ENCODE data around the gene IL3. TPM values are rescaled to one million over a fixed set of nuclear protein-coding genes. Genes with fewer than 3 reads are reported as not detected.

IL3 gene
- total RNA-seq, 5 donors from 2014 or later (not counting 1 experiment from before 2014, with no cell fraction given) = not detected

- Mint-ChIP-seq H3K27me3 (no peaks in the 10 kb centered on the region), H3K27ac (peak overlapping the region; percentile 85 to 88), H3K4me3 (peak overlapping the region in 1 of 3 donors; percentile 55), H3K4me1 (peaks cover 62 to 74% (median 69%) of the 10 kb centered on the region in 3 donors), H3K36me3 (no peaks in the 10 kb centered on the region), H3K9me3 (no peaks in the 10 kb centered on the region)
- Histone ChIP-seq H3K36me3 (ENCODE audit: control insufficient read depth in 2 of 2, extremely low read depth in 1 of 2, insufficient read depth in 1 of 2, low read length in 1 of 2) (no peaks in the 10 kb centered on the region), H3K27me3 (replicated peaks in 1 of 2; ENCODE audit: control insufficient read depth in 2 of 2, extremely low read depth in 1 of 2, insufficient read depth in 2 of 2, low read length in 1 of 2) (no peaks in the 10 kb centered on the region), H3K4me1 (ENCODE audit: control insufficient read depth in 1 of 2, extremely low read depth in 1 of 2, insufficient read depth in 2 of 2, low read length in 2 of 2) (peaks cover 14 to 68% of the 10 kb centered on the region in 2 experiments), H3K4me3 (ENCODE audit: control insufficient read depth in 1 of 2, extremely low read depth in 1 of 2, low read length in 1 of 2) (no peak overlapping the region), H3K9me3 (no peaks in the 10 kb centered on the region), H3K27ac (ENCODE audit: low read length) (peak overlapping the region; percentile 93)
- CTCF ChIA-PET = interaction anchor here (1.1 to 1.5 kb wide), 4 partner anchors 34 to 39 kb away, joined by 3 to 5 read pairs (median 4); no protein-coding TSS in a partner anchor
- DNase-seq (peak in 18 of 35 experiments; percentile 14 to 70 (median 28)), ATAC-seq (replicated peaks in 1 of 4) (peak in 2 of 4 experiments; percentile 19 to 29)
- WGBS (ENCODE audit: insufficient coverage) = 50% methylated on average over 3 of the region's 5 CpGs
- POLR2A ChIA-PET = interaction anchor here in 1 of 2 donors (0.7 kb wide), 1 partner anchor 388 kb away, joined by 3 read pairs; the partner anchor contains the start of gene IRF1
Measured at GRCh38 chr5:132102101-132102701, 41.7 kb downstream of the IL3 start.

GRCh38 chr5:132102944-132103331 lies 42.5 kb downstream of the IL3 start:
- Histone ChIP-seq H3K36me3 (ENCODE audit: control insufficient read depth in 2 of 2, extremely low read depth in 1 of 2, insufficient read depth in 1 of 2, low read length in 1 of 2) (no peaks in the 10 kb centered on the region), H3K4me1 (ENCODE audit: control insufficient read depth in 1 of 2, extremely low read depth in 1 of 2, insufficient read depth in 2 of 2, low read length in 2 of 2) (peaks cover 14 to 68% of the 10 kb centered on the region in 2 experiments), H3K27me3 (replicated peaks in 1 of 2; ENCODE audit: control insufficient read depth in 2 of 2, extremely low read depth in 1 of 2, insufficient read depth in 2 of 2, low read length in 1 of 2) (no peaks in the 10 kb centered on the region), H3K4me3 (ENCODE audit: control insufficient read depth in 1 of 2, extremely low read depth in 1 of 2, low read length in 1 of 2) (no peak overlapping the region), H3K9me3 (no peaks in the 10 kb centered on the region), H3K27ac (ENCODE audit: low read length) (peak overlapping the region; percentile 93)
- no peaks in the 10 kb centered on the region for H3K36me3 Mint-ChIP-seq
- H3K27me3 Mint-ChIP-seq = no peaks in the 10 kb centered on the region
- POLR2A ChIA-PET = interaction anchor here in 1 of 2 donors (0.7 kb wide), 1 partner anchor 388 kb away, joined by 3 read pairs; the partner anchor contains the start of gene IRF1
- H3K4me3 Mint-ChIP-seq = peak overlapping the region in 1 of 3 donors; percentile 55
- H3K9me3 Mint-ChIP-seq = no peaks in the 10 kb centered on the region
- no peak for DNase-seq
- ATAC-seq (replicated peaks in 1 of 4) = no peak
- WGBS (ENCODE audit: insufficient coverage) = 42% methylated on average over 3 of the region's 3 CpGs
- CTCF ChIA-PET = interaction anchor here (0.6 to 1.3 kb wide), 4 partner anchors 33 to 284 kb away, joined by 3 to 5 read pairs (median 4); no protein-coding TSS in a partner anchor
- peak overlapping the region; percentile 85 to 88 for H3K27ac Mint-ChIP-seq
- peaks cover 62 to 78% (median 69%) of the 10 kb centered on the region in 3 donors for H3K4me1 Mint-ChIP-seq

- H3K36me3 ChIP-seq (ENCODE audit: control insufficient read depth in 2 of 2, extremely low read depth in 1 of 2, insufficient read depth in 1 of 2, low read length in 1 of 2) = no peaks in the 10 kb centered on the region
- H3K9me3 ChIP-seq = no peaks in the 10 kb centered on the region
- POLR2A ChIA-PET = interaction anchor here in 1 of 2 donors (0.6 kb wide), 1 partner anchor 856 kb away, joined by 15 read pairs; no protein-coding TSS in a partner anchor
- ATAC-seq (replicated peaks in 1 of 4) (peak; percentile 90 to 91 (median 90)), DNase-seq (peak in 34 of 35 experiments; percentile 40 to 82 (median 69))
- no peaks in the 10 kb centered on the region for H3K9me3 Mint-ChIP-seq
- no peaks in the 10 kb centered on the region for H3K27me3 ChIP-seq (replicated peaks in 1 of 2; ENCODE audit: control insufficient read depth in 2 of 2, extremely low read depth in 1 of 2, insufficient read depth in 2 of 2, low read length in 1 of 2)
- H3K27ac ChIP-seq (ENCODE audit: low read length) = peak overlapping the region; percentile 93
- H3K4me1 ChIP-seq (ENCODE audit: control insufficient read depth in 1 of 2, extremely low read depth in 1 of 2, insufficient read depth in 2 of 2, low read length in 2 of 2) = peaks cover 14 to 66% of the 10 kb centered on the region in 2 experiments
- H3K4me3 ChIP-seq (ENCODE audit: control insufficient read depth in 1 of 2, extremely low read depth in 1 of 2, low read length in 1 of 2) = no peak overlapping the region
- no peaks in the 10 kb centered on the region for H3K27me3 Mint-ChIP-seq
- peak overlapping the region; percentile 85 to 88 for H3K27ac Mint-ChIP-seq
- H3K36me3 Mint-ChIP-seq = no peaks in the 10 kb centered on the region
- H3K4me3 Mint-ChIP-seq = peak overlapping the region; percentile 15 to 55 (median 47)
- peaks cover 62 to 79% (median 70%) of the 10 kb centered on the region in 3 donors for H3K4me1 Mint-ChIP-seq
- CTCF ChIA-PET = interaction anchor here (0.6 to 1.1 kb wide), 2 partner anchors 32 to 283 kb away, joined by 3 to 4 read pairs; no protein-coding TSS in a partner anchor
Measured at GRCh38 chr5:132103332-132103951, 43.0 kb downstream of the IL3 start.

- peaks cover 14 to 63% of the 10 kb centered on the region in 2 experiments for H3K4me1 ChIP-seq (ENCODE audit: control insufficient read depth in 1 of 2, extremely low read depth in 1 of 2, insufficient read depth in 2 of 2, low read length in 2 of 2)
- H3K9me3 Mint-ChIP-seq = no peaks in the 10 kb centered on the region
- no peaks in the 10 kb centered on the region for H3K9me3 ChIP-seq
- H3K27me3 Mint-ChIP-seq = no peaks in the 10 kb centered on the region
- no peaks in the 10 kb centered on the region for H3K27me3 ChIP-seq (replicated peaks in 1 of 2; ENCODE audit: control insufficient read depth in 2 of 2, extremely low read depth in 1 of 2, insufficient read depth in 2 of 2, low read length in 1 of 2)
- CTCF ChIA-PET = interaction anchor here in 1 of 2 donors (1.1 kb wide), 1 partner anchor 33 kb away, joined by 4 read pairs; no protein-coding TSS in a partner anchor
- peaks cover 59 to 80% (median 70%) of the 10 kb centered on the region in 3 donors for H3K4me1 Mint-ChIP-seq
- H3K36me3 Mint-ChIP-seq = no peaks in the 10 kb centered on the region
- peak in 2 of 4 experiments; percentile 9 to 55 for ATAC-seq (replicated peaks in 1 of 4)
- H3K4me3 ChIP-seq (ENCODE audit: control insufficient read depth in 1 of 2, extremely low read depth in 1 of 2, low read length in 1 of 2) = no peak overlapping the region
- WGBS (ENCODE audit: insufficient coverage) = 6% methylated on average over 5 of the region's 6 CpGs
- no peak for DNase-seq
- H3K27ac ChIP-seq (ENCODE audit: low read length) = peak overlapping the region; percentile 93
- POLR2A ChIA-PET = interaction anchor here in 1 of 2 donors (0.5 to 0.6 kb wide), 2 partner anchors 846 to 856 kb away, joined by 3 to 15 read pairs; no protein-coding TSS in a partner anchor
- no peaks in the 10 kb centered on the region for H3K36me3 ChIP-seq (ENCODE audit: control insufficient read depth in 2 of 2, extremely low read depth in 1 of 2, insufficient read depth in 1 of 2, low read length in 1 of 2)
- peak overlapping the region; percentile 85 to 88 for H3K27ac Mint-ChIP-seq
- H3K4me3 Mint-ChIP-seq = peak overlapping the region; percentile 2 to 55 (median 15)
Measured at GRCh38 chr5:132103969-132104391, 43.5 kb downstream of the IL3 start.

GRCh38 chr5:132104556-132104955 lies 44.1 kb downstream of the IL3 start:
- Mint-ChIP-seq H3K27me3 (no peaks in the 10 kb centered on the region), H3K4me3 (no peak overlapping the region), H3K9me3 (no peaks in the 10 kb centered on the region), H3K36me3 (no peaks in the 10 kb centered on the region), H3K4me1 (peaks cover 54 to 78% (median 66%) of the 10 kb centered on the region in 3 donors), H3K27ac (peak overlapping the region; percentile 68 to 72)
- CTCF ChIA-PET = interaction anchor here in 1 of 2 donors (0.6 to 1.1 kb wide), 3 partner anchors 33 to 1901 kb away, joined by 4 to 7 read pairs (median 5); no protein-coding TSS in a partner anchor
- DNase-seq = no peak
- Histone ChIP-seq H3K27me3 (replicated peaks in 1 of 2; ENCODE audit: control insufficient read depth in 2 of 2, extremely low read depth in 1 of 2, insufficient read depth in 2 of 2, low read length in 1 of 2) (no peaks in the 10 kb centered on the region), H3K4me1 (ENCODE audit: control insufficient read depth in 1 of 2, extremely low read depth in 1 of 2, insufficient read depth in 2 of 2, low read length in 2 of 2) (peaks cover 14 to 63% of the 10 kb centered on the region in 2 experiments), H3K27ac (ENCODE audit: low read length) (peak overlapping the region; percentile 93), H3K4me3 (ENCODE audit: control insufficient read depth in 1 of 2, extremely low read depth in 1 of 2, low read length in 1 of 2) (no peak overlapping the region), H3K36me3 (ENCODE audit: control insufficient read depth in 2 of 2, extremely low read depth in 1 of 2, insufficient read depth in 1 of 2, low read length in 1 of 2) (no peaks in the 10 kb centered on the region), H3K9me3 (no peaks in the 10 kb centered on the region)
- POLR2A ChIA-PET = interaction anchor here in 1 of 2 donors (0.5 to 0.6 kb wide), 3 partner anchors 70 to 845 kb away, joined by 3 to 16 read pairs (median 7); no protein-coding TSS in a partner anchor
- no peak for ATAC-seq (replicated peaks in 1 of 4)

- DNase-seq (no peak), ATAC-seq (replicated peaks in 1 of 4) (no peak)
- Mint-ChIP-seq H3K27me3 (no peaks in the 10 kb centered on the region), H3K36me3 (no peaks in the 10 kb centered on the region), H3K9me3 (no peaks in the 10 kb centered on the region), H3K4me1 (peaks cover 51 to 77% (median 65%) of the 10 kb centered on the region in 3 donors), H3K4me3 (no peak overlapping the region), H3K27ac (peak overlapping the region in 1 of 2 donors; percentile 65)
- ChIA-PET POLR2A (no interaction called here), CTCF (no interaction called here)
- H3K27ac ChIP-seq (ENCODE audit: low read length) = no peak overlapping the region
- peaks cover 14 to 60% of the 10 kb centered on the region in 2 experiments for H3K4me1 ChIP-seq (ENCODE audit: control insufficient read depth in 1 of 2, extremely low read depth in 1 of 2, insufficient read depth in 2 of 2, low read length in 2 of 2)
- H3K27me3 ChIP-seq (replicated peaks in 1 of 2; ENCODE audit: control insufficient read depth in 2 of 2, extremely low read depth in 1 of 2, insufficient read depth in 2 of 2, low read length in 1 of 2) = no peaks in the 10 kb centered on the region
- H3K36me3 ChIP-seq (ENCODE audit: control insufficient read depth in 2 of 2, extremely low read depth in 1 of 2, insufficient read depth in 1 of 2, low read length in 1 of 2) = no peaks in the 10 kb centered on the region
- no peak overlapping the region for H3K4me3 ChIP-seq (ENCODE audit: control insufficient read depth in 1 of 2, extremely low read depth in 1 of 2, low read length in 1 of 2)
- no peaks in the 10 kb centered on the region for H3K9me3 ChIP-seq
- WGBS (ENCODE audit: insufficient coverage) = 100% methylated on average over 1 of the region's 3 CpGs
Measured at GRCh38 chr5:132105688-132106087, 45.2 kb downstream of the IL3 start.

Measured in T-cell (primary cell).